22Rv1 (cell line): ENCODE measurements around the gene BACH2.

Experiments used
- ZFX ChIP-seq: fragments of 450-650 bp; IDR thresholded peaks from 2 replicates; pipeline ENCODE4 v1.6.1; 2017; ENCODE audit warnings: antibody characterized with exemption, borderline replicate concordance
- TF ChIP-seq, protein P1 (sequence below): fragments of 450-650 bp; IDR thresholded peaks from 2 replicates; pipeline ENCODE4 v1.5.1; 2017; ENCODE audit warnings: mild to moderate bottlenecking

DNA sequence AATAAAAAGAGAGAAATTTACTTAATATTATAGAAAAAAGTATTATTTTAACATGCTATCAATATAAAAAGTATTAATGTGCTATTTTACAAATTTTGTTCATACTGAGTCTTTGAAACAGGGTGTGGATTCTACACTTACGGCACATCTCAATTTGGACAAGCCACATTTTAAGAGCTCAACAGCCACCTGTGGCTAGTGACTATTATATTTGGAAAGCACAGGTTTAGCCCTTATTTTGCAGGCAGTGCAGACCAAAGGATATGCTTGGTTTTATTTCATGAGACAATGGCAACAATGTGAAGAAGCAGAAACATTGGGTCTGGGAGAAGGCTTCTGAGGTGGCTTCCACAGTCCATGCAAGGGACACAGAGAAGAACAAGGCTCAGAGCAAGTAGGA lies 74.6 kb downstream of the BACH2 start:
- TF ChIP-seq, protein P1, sequence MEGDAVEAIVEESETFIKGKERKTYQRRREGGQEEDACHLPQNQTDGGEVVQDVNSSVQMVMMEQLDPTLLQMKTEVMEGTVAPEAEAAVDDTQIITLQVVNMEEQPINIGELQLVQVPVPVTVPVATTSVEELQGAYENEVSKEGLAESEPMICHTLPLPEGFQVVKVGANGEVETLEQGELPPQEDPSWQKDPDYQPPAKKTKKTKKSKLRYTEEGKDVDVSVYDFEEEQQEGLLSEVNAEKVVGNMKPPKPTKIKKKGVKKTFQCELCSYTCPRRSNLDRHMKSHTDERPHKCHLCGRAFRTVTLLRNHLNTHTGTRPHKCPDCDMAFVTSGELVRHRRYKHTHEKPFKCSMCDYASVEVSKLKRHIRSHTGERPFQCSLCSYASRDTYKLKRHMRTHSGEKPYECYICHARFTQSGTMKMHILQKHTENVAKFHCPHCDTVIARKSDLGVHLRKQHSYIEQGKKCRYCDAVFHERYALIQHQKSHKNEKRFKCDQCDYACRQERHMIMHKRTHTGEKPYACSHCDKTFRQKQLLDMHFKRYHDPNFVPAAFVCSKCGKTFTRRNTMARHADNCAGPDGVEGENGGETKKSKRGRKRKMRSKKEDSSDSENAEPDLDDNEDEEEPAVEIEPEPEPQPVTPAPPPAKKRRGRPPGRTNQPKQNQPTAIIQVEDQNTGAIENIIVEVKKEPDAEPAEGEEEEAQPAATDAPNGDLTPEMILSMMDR, result no peak
- TF ChIP-seq ZFX, result no peak
